ENCODE measurements around the gene LCK.

DNA sequence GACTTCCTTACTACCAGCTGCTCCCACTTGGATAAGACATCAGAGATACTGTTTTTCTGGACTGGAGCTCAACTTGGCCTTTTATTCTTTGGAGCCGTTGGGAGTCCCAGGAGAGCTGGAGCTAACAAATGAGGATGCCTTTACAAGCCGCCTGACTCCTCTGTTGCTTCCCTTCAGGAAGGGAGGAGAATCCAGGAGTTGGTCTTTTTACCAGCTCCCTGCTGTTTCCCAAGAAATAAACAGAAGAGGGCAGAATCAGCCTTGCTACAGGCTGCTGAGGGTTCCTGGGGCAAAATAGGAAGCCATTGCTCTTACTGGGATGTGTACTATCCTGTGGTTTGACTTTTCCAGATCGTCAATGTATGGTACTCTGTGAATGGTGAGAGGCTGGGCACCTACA is 27.4 kb upstream of the LCK start:
- TF ChIP-seq FOXP2 (optimal IDR thresholded peaks at IDR 0.05; ENCODE audit: control extremely low read depth, extremely low read length, insufficient read depth) (no peak), POLR2AphosphoS5 (IDR thresholded peaks at IDR 0.05; ENCODE audit: borderline replicate concordance, low read depth, low read length) (no peak)
